H9 (cell line): ENCODE data around the gene ZNF583. TPM values are rescaled to one million over a fixed set of nuclear protein-coding genes. Genes with fewer than 3 reads are reported as not detected.

Experiments used
- DNase-seq: peaks from one replicate; pipeline ENCODE4 v3.0.0-alpha.2; 2017
- H2AFZ ChIP-seq: one replicate; pipeline ENCODE4 v1.6.1; 2013; ENCODE audit warnings: mild to moderate bottlenecking, low read length, control low read depth, moderate library complexity
- H2AK5ac ChIP-seq: 2 replicates; pipeline ENCODE4 v1.6.1; 2013; ENCODE audit warnings: low read length, control low read depth, mixed read lengths; ENCODE audit not compliant: insufficient read length
- H2BK120ac ChIP-seq: one replicate; pipeline ENCODE4 v1.6.1; 2013; ENCODE audit warnings: low read depth, mild to moderate bottlenecking, low read length, control low read depth, inconsistent platforms; ENCODE audit not compliant: poor library complexity, severe bottlenecking
- H2BK12ac ChIP-seq: 2 replicates; pipeline ENCODE4 v1.6.1; 2013; ENCODE audit warnings: low read length, control low read depth, mixed read lengths, low read depth; ENCODE audit not compliant: insufficient read length
- H2BK15ac ChIP-seq: 2 replicates; pipeline ENCODE4 v1.6.1; 2013; ENCODE audit warnings: low read depth, low read length, control low read depth
- H2BK20ac ChIP-seq: one replicate; pipeline ENCODE4 v1.6.1; 2013; ENCODE audit warnings: low read depth, mild to moderate bottlenecking, low read length, control low read depth, inconsistent platforms; ENCODE audit not compliant: poor library complexity, severe bottlenecking
- H2BK5ac ChIP-seq: 2 replicates; pipeline ENCODE4 v1.6.1; 2013; ENCODE audit warnings: low read length, control low read depth, mixed read lengths; ENCODE audit not compliant: insufficient read length
- H3K14ac ChIP-seq: 2 replicates; pipeline ENCODE4 v1.6.1; 2013; ENCODE audit warnings: low read length, control low read depth; ENCODE audit not compliant: insufficient read depth
- H3K18ac ChIP-seq: 2 replicates; pipeline ENCODE4 v1.6.1; 2013; ENCODE audit warnings: low read depth, mild to moderate bottlenecking, mixed read lengths, low read length, control low read depth; ENCODE audit not compliant: insufficient read length
- H3K23ac ChIP-seq: 2 replicates; pipeline ENCODE4 v1.6.1; 2013; ENCODE audit warnings: low read length, control low read depth, mixed read lengths, low read depth; ENCODE audit not compliant: insufficient read length
- H3K23me2 ChIP-seq: 2 replicates; pipeline ENCODE4 v1.6.1; 2013; ENCODE audit warnings: low read depth, mild to moderate bottlenecking, mixed read lengths, low read length, control low read depth; ENCODE audit not compliant: insufficient read length, poor library complexity, severe bottlenecking
- H3K27ac ChIP-seq: 2 replicates; pipeline ENCODE4 v1.5.1; 2013; ENCODE audit warnings: low read length, control low read depth, mixed read lengths, low read depth; ENCODE audit not compliant: insufficient read length
- H3K27me3 ChIP-seq: 2 replicates; pipeline ENCODE4 v1.6.1; 2013; ENCODE audit warnings: low read length, control low read depth, inconsistent platforms; ENCODE audit not compliant: insufficient read depth
- H3K4ac ChIP-seq: 2 replicates; pipeline ENCODE4 v1.6.1; 2013; ENCODE audit warnings: low read depth, mild to moderate bottlenecking, control low read depth, inconsistent platforms, low read length, moderate library complexity
- H3K4me1 ChIP-seq: 2 replicates; pipeline ENCODE4 v1.6.1; 2013; ENCODE audit warnings: low read length, control low read depth, inconsistent platforms; ENCODE audit not compliant: insufficient read depth
- H3K4me2 ChIP-seq: 2 replicates; pipeline ENCODE4 v1.6.1; 2013; ENCODE audit warnings: low read length, control low read depth, mixed read lengths; ENCODE audit not compliant: insufficient read length, insufficient read depth
- H3K56ac ChIP-seq: 2 replicates; pipeline ENCODE4 v1.6.1; 2013; ENCODE audit warnings: low read depth, mild to moderate bottlenecking, mixed read lengths, low read length, control low read depth; ENCODE audit not compliant: insufficient read length
- H3K79me1 ChIP-seq: 2 replicates; pipeline ENCODE4 v1.6.1; 2013; ENCODE audit warnings: low read depth, mild to moderate bottlenecking, moderate library complexity, low read length, control low read depth, inconsistent platforms; ENCODE audit not compliant: insufficient read depth, poor library complexity, severe bottlenecking
- H3K79me2 ChIP-seq: 2 replicates; pipeline ENCODE4 v1.6.1; 2013; ENCODE audit warnings: low read length, control low read depth, inconsistent platforms; ENCODE audit not compliant: insufficient read depth
- H3K9ac ChIP-seq: 2 replicates; pipeline ENCODE4 v1.6.1; 2013; ENCODE audit warnings: low read length, control low read depth, mixed read lengths; ENCODE audit not compliant: insufficient read length; ENCODE audit errors: extremely low read depth
- H3K9me3 ChIP-seq: one replicate; pipeline ENCODE4 v1.6.1; 2013; ENCODE audit warnings: low read depth, low read length, inconsistent platforms; ENCODE audit not compliant: control insufficient read depth
- H3T11ph ChIP-seq: one replicate; pipeline ENCODE4 v1.6.1; 2013; ENCODE audit warnings: mild to moderate bottlenecking, low read length, control low read depth, inconsistent platforms
- H4K20me1 ChIP-seq: one replicate; pipeline ENCODE4 v1.6.1; 2013; ENCODE audit not compliant: control insufficient read depth, insufficient read length, insufficient read depth
- H4K5ac ChIP-seq: 2 replicates; pipeline ENCODE4 v1.6.1; 2013; ENCODE audit warnings: low read depth, mild to moderate bottlenecking, mixed read lengths, low read length, control low read depth; ENCODE audit not compliant: insufficient read length
- H4K8ac ChIP-seq: replicated peaks from 2 replicates; pipeline ENCODE4 v1.6.1; 2013; ENCODE audit warnings: low read length, control low read depth, mixed read lengths, low read depth; ENCODE audit not compliant: insufficient read length
- H4K91ac ChIP-seq: 2 replicates; pipeline ENCODE4 v1.6.1; 2013; ENCODE audit warnings: low read depth, mild to moderate bottlenecking, moderate library complexity, mixed read lengths, low read length, control low read depth; ENCODE audit not compliant: insufficient read length
- H3K27ac Mint-ChIP-seq, 3 experiments: 2 replicates in 2 of 3; 3 replicates in 1 of 3; pipeline ENCODE4 v1.8.0; 2020 to 2021; ENCODE audit warnings: mixed read lengths in 3 of 3, mild to moderate bottlenecking in 1 of 3, moderate library complexity in 1 of 3
- H3K27me3 Mint-ChIP-seq: 2 replicates; pipeline ENCODE4 v1.8.0; 2021; ENCODE audit warnings: low read depth, mild to moderate bottlenecking, moderate library complexity, mixed read lengths
- H3K36me3 Mint-ChIP-seq, 3 experiments: 2 replicates in 2 of 3; 3 replicates in 1 of 3; pipeline ENCODE4 v1.8.0; 2020 to 2021; ENCODE audit warnings: low read depth in 3 of 3, mixed read lengths in 3 of 3; ENCODE audit not compliant: insufficient read depth in 1 of 3
- H3K4me1 Mint-ChIP-seq, 2 experiments: 2 replicates each; pipeline ENCODE4 v1.8.0; 2020; ENCODE audit warnings: mixed read lengths in 2 of 2
- H3K4me3 Mint-ChIP-seq, 2 experiments: 2 replicates in 1 of 2; 3 replicates in 1 of 2; pipeline ENCODE4 v1.8.0; 2020 to 2021; ENCODE audit warnings: mild to moderate bottlenecking in 2 of 2, mixed read lengths in 2 of 2, moderate library complexity in 1 of 2
- H3K9me3 Mint-ChIP-seq, 2 experiments: 2 replicates in 1 of 2; 3 replicates in 1 of 2; pipeline ENCODE4 v1.8.0; 2020; ENCODE audit warnings: mild to moderate bottlenecking in 2 of 2, mixed read lengths in 2 of 2, moderate library complexity in 1 of 2
- CTCF ChIP-seq: fragments of 200-600 bp; sonication (generic); conservative IDR thresholded peaks from 3 replicates; pipeline ENCODE4 v1.8.0; 2021; ENCODE audit warnings: antibody characterized with exemption, mild to moderate bottlenecking
- WGBS: extraction: QIAGEN DNeasy Blood & Tissue Kit; methylation state at CpG from one replicate; pipeline ENCODE4 v1.1.7; 2013; ENCODE audit warnings: missing lambda C conversion rate, low lambda C conversion rate, mixed read lengths; ENCODE audit not compliant: insufficient read length; ENCODE audit errors: extremely low coverage; 5-methylcytosine and 5-hydroxymethylcytosine counted together
- total RNA-seq: library from RNA; stranded (reverse); gene quantifications from 2 replicates; pipeline ENCODE4 v1.2.1, GENCODE V29; 2021

Gene ZNF583
- total RNA-seq, 1 experiment from 2014 or later = 3.3 TPM

- no peak overlapping the region for H4K91ac ChIP-seq
- H4K8ac ChIP-seq = no peak overlapping the region
- no peak overlapping the region for H3T11ph ChIP-seq
- no peak for DNase-seq
- H3K9me3 ChIP-seq = peaks cover 26% of the 10 kb centered on the region
- Mint-ChIP-seq H3K27ac (no peak overlapping the region), H3K4me3 (no peak overlapping the region), H3K9me3 (peaks cover 64 to 89% of the 10 kb centered on the region in 2 experiments), H3K27me3 (peaks cover 2% of the 10 kb centered on the region; the same call in 1 of the 2 replicates), H3K4me1 (peaks cover 4 to 9% of the 10 kb centered on the region in 2 experiments; a peak in 3 of 4 replicates), H3K36me3 (peaks cover 10 to 87% (median 64%) of the 10 kb centered on the region in 3 experiments)
- peaks cover 7% of the 10 kb centered on the region; the same call in 1 of the 2 replicates for H3K79me2 ChIP-seq
- no peak overlapping the region for H3K4ac ChIP-seq
- no peak overlapping the region for H4K5ac ChIP-seq
- H2AK5ac ChIP-seq = no peak overlapping the region
- H2BK5ac ChIP-seq = no peak overlapping the region
- no peaks in the 10 kb centered on the region for H3K27me3 ChIP-seq
- H3K18ac ChIP-seq = no peak overlapping the region
- H3K79me1 ChIP-seq = peaks cover 9% of the 10 kb centered on the region
- no peak overlapping the region for H2BK20ac ChIP-seq
- 0 out of 2 replicates have a peak, but pooled peaks cover 3% of the 10 kb centered on the region for H3K4me1 ChIP-seq
- H3K23ac ChIP-seq = no peak overlapping the region
- H3K14ac ChIP-seq = no peak overlapping the region
- no peak overlapping the region for H2BK12ac ChIP-seq
- no peak overlapping the region for H3K9ac ChIP-seq
- H4K20me1 ChIP-seq = no peaks in the 10 kb centered on the region
- no peak overlapping the region for H3K56ac ChIP-seq
- H2BK15ac ChIP-seq = no peak overlapping the region
- peaks cover 8% of the 10 kb centered on the region for H3K23me2 ChIP-seq
- H2AFZ ChIP-seq = no peak overlapping the region
- TF ChIP-seq CTCF = no peak
- no peak overlapping the region for H3K4me2 ChIP-seq
- no CpG with 5 or more reads among the region's 1 CpG for WGBS
- H2BK120ac ChIP-seq = no peak overlapping the region
- no peak overlapping the region for H3K27ac ChIP-seq
These were observed 31.9 kb upstream of the ZNF583 start for GRCh38 chr19:56372281-56372680.
